HEK293 (cell line): ENCODE results near the gene PPP1R10.

Source experiments
- ELK4 ChIP-seq: IDR thresholded peaks from 2 replicates; pipeline ENCODE4 v1.6.1; 2011; ENCODE audit warnings: mild to moderate bottlenecking, low read depth, low read length, borderline replicate concordance
- KLF1 ChIP-seq: fragments of 450-650 bp; formaldehyde crosslinking; IDR thresholded peaks from 2 replicates; pipeline ENCODE4 v1.5.1; 2016; ENCODE audit warnings: missing biosample characterization, missing genetic modification characterization
- MYNN ChIP-seq: fragments of 450-650 bp; formaldehyde crosslinking; IDR thresholded peaks from 2 replicates; pipeline ENCODE4 v1.5.1; 2016; ENCODE audit warnings: missing biosample characterization, missing genetic modification characterization, borderline replicate concordance
- OSR2 ChIP-seq: fragments of 450-650 bp; formaldehyde crosslinking; IDR thresholded peaks from 2 replicates; pipeline ENCODE4 v1.5.1; 2016; ENCODE audit warnings: missing biosample characterization, missing genetic modification characterization
- PBX3 ChIP-seq: sonication (generic); formaldehyde crosslinking; IDR thresholded peaks from 2 replicates; pipeline ENCODE4 v1.8.1; 2022; ENCODE audit warnings: mild to moderate bottlenecking, moderate library complexity, missing genetic modification reagents
- SP3 ChIP-seq: fragments of 450-650 bp; formaldehyde crosslinking; IDR thresholded peaks from 2 replicates; pipeline ENCODE4 v1.5.1; 2016; ENCODE audit warnings: missing biosample characterization, missing genetic modification characterization
- ZBTB17 ChIP-seq: fragments of 450-650 bp; formaldehyde crosslinking; IDR thresholded peaks from 2 replicates; pipeline ENCODE4 v1.5.1; 2016; ENCODE audit warnings: missing biosample characterization, missing genetic modification characterization
- ZBTB26 ChIP-seq: fragments of 450-650 bp; formaldehyde crosslinking; optimal IDR thresholded peaks from 2 replicates; pipeline ENCODE3; 2016; ENCODE audit warnings: missing biosample characterization, mild to moderate bottlenecking, missing genetic modification characterization
- ZBTB44 ChIP-seq: fragments of 450-650 bp; IDR thresholded peaks from 2 replicates; pipeline ENCODE4 v1.5.1; 2018; ENCODE audit warnings: missing biosample characterization, mild to moderate bottlenecking, missing genetic modification characterization
- ZBTB7A ChIP-seq: fragments of 450-650 bp; formaldehyde crosslinking; IDR thresholded peaks from 2 replicates; pipeline ENCODE4 v1.5.1; 2016; ENCODE audit warnings: low read depth, missing biosample characterization, missing genetic modification characterization
- ZFP69B ChIP-seq: fragments of 450-650 bp; formaldehyde crosslinking; IDR thresholded peaks from 2 replicates; pipeline ENCODE4 v1.5.1; 2016; ENCODE audit warnings: missing biosample characterization, missing genetic modification characterization
- ZIC2 ChIP-seq: fragments of 450-650 bp; formaldehyde crosslinking; IDR thresholded peaks from 2 replicates; pipeline ENCODE4 v1.5.1; 2016; ENCODE audit warnings: missing biosample characterization, missing genetic modification characterization
- ZNF114 ChIP-seq: fragments of 450-650 bp; formaldehyde crosslinking; IDR thresholded peaks from 2 replicates; pipeline ENCODE4 v1.5.0; 2017; ENCODE audit warnings: missing biosample characterization, missing genetic modification characterization
- ZNF138 ChIP-seq: fragments of 450-650 bp; formaldehyde crosslinking; IDR thresholded peaks from 2 replicates; pipeline ENCODE4 v1.5.1; 2016; ENCODE audit warnings: missing biosample characterization, missing genetic modification characterization, borderline replicate concordance
- ZNF16 ChIP-seq: fragments of 450-650 bp; formaldehyde crosslinking; IDR thresholded peaks from 2 replicates; pipeline ENCODE4 v1.5.1; 2016; ENCODE audit warnings: low read depth, missing biosample characterization, missing genetic modification characterization
- ZNF174 ChIP-seq: fragments of 450-650 bp; formaldehyde crosslinking; IDR thresholded peaks from 2 replicates; pipeline ENCODE4 v1.5.0; 2017; ENCODE audit warnings: missing biosample characterization, mild to moderate bottlenecking, missing genetic modification characterization
- ZNF184 ChIP-seq: fragments of 450-650 bp; IDR thresholded peaks from 2 replicates; pipeline ENCODE4 v1.5.1; 2018; ENCODE audit warnings: missing biosample characterization, mild to moderate bottlenecking, missing genetic modification characterization
- ZNF214 ChIP-seq: fragments of 450-650 bp; formaldehyde crosslinking; IDR thresholded peaks from 2 replicates; pipeline ENCODE4 v1.5.1; 2017; ENCODE audit warnings: missing biosample characterization, mild to moderate bottlenecking, missing genetic modification characterization, borderline replicate concordance
- ZNF324 ChIP-seq: fragments of 450-650 bp; formaldehyde crosslinking; IDR thresholded peaks from 2 replicates; pipeline ENCODE4 v1.5.1; 2016; ENCODE audit warnings: missing biosample characterization, missing genetic modification characterization
- ZNF354C ChIP-seq: fragments of 450-650 bp; formaldehyde crosslinking; IDR thresholded peaks from 2 replicates; pipeline ENCODE4 v1.5.1; 2016; ENCODE audit warnings: missing biosample characterization, missing genetic modification characterization, low read depth, borderline replicate concordance
- ZNF433 ChIP-seq: fragments of 450-650 bp; formaldehyde crosslinking; IDR thresholded peaks from 2 replicates; pipeline ENCODE4 v1.5.1; 2016; ENCODE audit warnings: missing biosample characterization, missing genetic modification characterization, low read depth
- ZNF48 ChIP-seq: fragments of 450-650 bp; formaldehyde crosslinking; IDR thresholded peaks from 2 replicates; pipeline ENCODE4 v1.5.1; 2016; ENCODE audit warnings: missing biosample characterization, missing genetic modification characterization
- ZNF518A ChIP-seq: fragments of 450-650 bp; formaldehyde crosslinking; conservative IDR thresholded peaks from 2 replicates; pipeline ENCODE4 v1.5.1; 2016; ENCODE audit warnings: low read depth, missing biosample characterization, missing genetic modification characterization
- ZNF585B ChIP-seq: fragments of 450-650 bp; formaldehyde crosslinking; IDR thresholded peaks from 2 replicates; pipeline ENCODE4 v1.5.1; 2016; ENCODE audit warnings: missing biosample characterization, missing genetic modification characterization
- ZNF660 ChIP-seq: fragments of 450-650 bp; IDR thresholded peaks from 2 replicates; pipeline ENCODE4 v1.5.1; 2018; ENCODE audit warnings: missing biosample characterization, mild to moderate bottlenecking, missing genetic modification characterization
- ZNF768 ChIP-seq: fragments of 450-650 bp; formaldehyde crosslinking; IDR thresholded peaks from 2 replicates; pipeline ENCODE4 v1.5.1; 2018; ENCODE audit warnings: missing biosample characterization, mild to moderate bottlenecking, missing genetic modification characterization
- ZSCAN16 ChIP-seq: fragments of 450-650 bp; formaldehyde crosslinking; IDR thresholded peaks from 2 replicates; pipeline ENCODE4 v1.5.1; 2016; ENCODE audit warnings: missing biosample characterization, missing genetic modification characterization

The PPP1R10 gene

GRCh38 chr6:30626484-30627366 is 9.7 kb upstream of the PPP1R10 start, which contains the start of gene ATAT1 (continued):
- TF ChIP-seq ZNF518A (tag by site-specific recombination) (peak; percentile 59), ZIC2 (tag by site-specific recombination) (peak; percentile 31; the same call in 1 of the 2 replicates), SP3 (peak; percentile 83), ZSCAN16 (tag by site-specific recombination) (no peak), PBX3 (CRISPR knock-in tag) (no peak), ZNF16 (tag by site-specific recombination) (no peak), ZNF48 (tag by site-specific recombination) (no peak), ZFP69B (tag by site-specific recombination) (peak; percentile 95), ZNF184 (tag by site-specific recombination) (no peak), ZNF114 (tag by site-specific recombination) (no peak), ZBTB44 (tag by site-specific recombination) (no peak), ZNF138 (tag by site-specific recombination) (no peak), ZNF354C (no peak), OSR2 (tag by site-specific recombination) (no peak), ZNF174 (no peak), ZBTB17 (tag by site-specific recombination) (peak; percentile 89), ZNF768 (tag by site-specific recombination) (no peak), ZNF214 (tag by site-specific recombination) (no peak), ZNF585B (no peak), ELK4 (no peak), ZNF433 (no peak), ZBTB7A (tag by site-specific recombination) (0 out of 2 replicates have a peak, but pooled peaks have one; percentile 15), MYNN (0 out of 2 replicates have a peak, but pooled peaks have one; percentile 4), KLF1 (tag by site-specific recombination) (peak; percentile 71; the same call in 1 of the 2 replicates), ZNF660 (tag by site-specific recombination) (no peak), ZBTB26 (tag by site-specific recombination) (peak; percentile 79), ZNF324 (tag by site-specific recombination) (peak; percentile 66; the same call in 1 of the 2 replicates)
